ENCODE measurements around the gene PRPF19.

GRCh38 chr11:60889869-60890311, 16.5 kb downstream of the PRPF19 start:
- TF ChIP-seq CTCF (conservative IDR thresholded peaks at IDR 0.05) (no peak), EZH2 (IDR thresholded peaks at IDR 0.05; ENCODE audit: low read depth) (no peak)

All from PC-9 (cell line).